ENCODE measurements around the gene MBD4. TPM values are rescaled to one million over a fixed set of nuclear protein-coding genes. Genes with fewer than 3 reads are reported as not detected.
A peak's percentile ranks its signal among the peaks of the same experiment; 100 is the strongest.
"Not testable (repeated sequence)": the region's sequence is repeated elsewhere in the genome, so short reads cannot be mapped to it uniquely, and the experiment has no call there.

The MBD4 gene
- total RNA-seq, 1 donor from 2014 or later: 18.8 TPM

- Histone ChIP-seq H3K4me3 (no peak overlapping the region), H3K4me1 (peaks cover 59% of the 10 kb centered on the region), H3K36me3 (peaks cover 14% of the 10 kb centered on the region), H3K9me3 (replicated peaks) (no peaks in the 10 kb centered on the region), H3K27ac (replicated peaks) (peak overlapping the region; percentile 57), H3K27me3 (ENCODE audit: low read depth) (no peaks in the 10 kb centered on the region)
- DNase-seq: peak; percentile 72
- intact Hi-C loops (cut with micrococcal nuclease): no loop called here
- TF ChIP-seq CTCF (IDR thresholded peaks at IDR 0.05; ENCODE audit: borderline replicate concordance): no peak
Observed at GRCh38 chr3:129485721-129486663, 46.2 kb upstream of the MBD4 start.

GRCh38 chr3:129485146-129485545, 45.4 kb upstream of the MBD4 start:
- H3K4me3 ChIP-seq; H3K9me3 ChIP-seq (replicated peaks); DNase-seq; H3K27me3 ChIP-seq (ENCODE audit: low read depth); intact Hi-C loops (cut with micrococcal nuclease): not testable (repeated sequence)
- H3K4me1 ChIP-seq: peaks cover 57% of the 10 kb centered on the region
- H3K27ac ChIP-seq (replicated peaks): peak overlapping the region; percentile 57
- H3K36me3 ChIP-seq: peaks cover 18% of the 10 kb centered on the region

- TF ChIP-seq CTCF (IDR thresholded peaks at IDR 0.05; ENCODE audit: borderline replicate concordance): no peak
- Histone ChIP-seq H3K4me3 (no peak overlapping the region), H3K27ac (replicated peaks) (no peak overlapping the region), H3K36me3 (peaks cover 31% of the 10 kb centered on the region), H3K4me1 (peaks cover 54% of the 10 kb centered on the region), H3K9me3 (replicated peaks) (no peaks in the 10 kb centered on the region), H3K27me3 (ENCODE audit: low read depth) (no peaks in the 10 kb centered on the region)
- DNase-seq: no peak
- intact Hi-C loops (cut with micrococcal nuclease): no loop called here
Observed at GRCh38 chr3:129483870-129484269, 44.1 kb upstream of the MBD4 start.

- Histone ChIP-seq H3K4me3 (no peak overlapping the region), H3K4me1 (peaks cover 54% of the 10 kb centered on the region), H3K36me3 (peaks cover 43% of the 10 kb centered on the region), H3K9me3 (replicated peaks) (no peaks in the 10 kb centered on the region), H3K27me3 (ENCODE audit: low read depth) (no peaks in the 10 kb centered on the region), H3K27ac (replicated peaks) (peak overlapping the region; percentile 74)
- intact Hi-C loops (cut with micrococcal nuclease): no loop called here
- peak; percentile 20 for TF ChIP-seq CTCF (IDR thresholded peaks at IDR 0.05; ENCODE audit: borderline replicate concordance)
- DNase-seq: no peak
Observed at GRCh38 chr3:129482721-129483120, 43.0 kb upstream of the MBD4 start.

GRCh38 chr3:129481766-129482332, 42.1 kb upstream of the MBD4 start:
- Histone ChIP-seq H3K27ac (replicated peaks) (peak overlapping the region; percentile 74), H3K4me1 (peaks cover 46% of the 10 kb centered on the region), H3K4me3 (no peak overlapping the region), H3K9me3 (replicated peaks) (no peaks in the 10 kb centered on the region), H3K27me3 (ENCODE audit: low read depth) (no peaks in the 10 kb centered on the region), H3K36me3 (peaks cover 51% of the 10 kb centered on the region)
- intact Hi-C loops (cut with micrococcal nuclease): no loop called here
- no peak for TF ChIP-seq CTCF (IDR thresholded peaks at IDR 0.05; ENCODE audit: borderline replicate concordance)
- peak; percentile 50 for DNase-seq

GRCh38 chr3:129481225-129481765, 41.5 kb upstream of the MBD4 start:
- H3K9me3 ChIP-seq (replicated peaks); H3K4me3 ChIP-seq; intact Hi-C loops (cut with micrococcal nuclease); H3K27me3 ChIP-seq (ENCODE audit: low read depth): not testable (repeated sequence)
- peaks cover 57% of the 10 kb centered on the region for H3K36me3 ChIP-seq
- H3K4me1 ChIP-seq: peaks cover 41% of the 10 kb centered on the region
- H3K27ac ChIP-seq (replicated peaks): peak overlapping the region; percentile 74
- peak; percentile 46 for DNase-seq

Measured in left ventricle myocardium inferior (tissue), 1 donor.